ENCODE results near the gene ZSCAN10. TPM values are rescaled to one million over a fixed set of nuclear protein-coding genes. Genes with fewer than 3 reads are reported as not detected.
A peak's percentile ranks its signal among the peaks of the same experiment; 100 is the strongest.

The ZSCAN10 gene
- total and polyA plus RNA-seq, 2 of the 13 experiments (the other 11 are each of a cell fraction or from before 2014, with no cell fraction given), result not detected

DNA sequence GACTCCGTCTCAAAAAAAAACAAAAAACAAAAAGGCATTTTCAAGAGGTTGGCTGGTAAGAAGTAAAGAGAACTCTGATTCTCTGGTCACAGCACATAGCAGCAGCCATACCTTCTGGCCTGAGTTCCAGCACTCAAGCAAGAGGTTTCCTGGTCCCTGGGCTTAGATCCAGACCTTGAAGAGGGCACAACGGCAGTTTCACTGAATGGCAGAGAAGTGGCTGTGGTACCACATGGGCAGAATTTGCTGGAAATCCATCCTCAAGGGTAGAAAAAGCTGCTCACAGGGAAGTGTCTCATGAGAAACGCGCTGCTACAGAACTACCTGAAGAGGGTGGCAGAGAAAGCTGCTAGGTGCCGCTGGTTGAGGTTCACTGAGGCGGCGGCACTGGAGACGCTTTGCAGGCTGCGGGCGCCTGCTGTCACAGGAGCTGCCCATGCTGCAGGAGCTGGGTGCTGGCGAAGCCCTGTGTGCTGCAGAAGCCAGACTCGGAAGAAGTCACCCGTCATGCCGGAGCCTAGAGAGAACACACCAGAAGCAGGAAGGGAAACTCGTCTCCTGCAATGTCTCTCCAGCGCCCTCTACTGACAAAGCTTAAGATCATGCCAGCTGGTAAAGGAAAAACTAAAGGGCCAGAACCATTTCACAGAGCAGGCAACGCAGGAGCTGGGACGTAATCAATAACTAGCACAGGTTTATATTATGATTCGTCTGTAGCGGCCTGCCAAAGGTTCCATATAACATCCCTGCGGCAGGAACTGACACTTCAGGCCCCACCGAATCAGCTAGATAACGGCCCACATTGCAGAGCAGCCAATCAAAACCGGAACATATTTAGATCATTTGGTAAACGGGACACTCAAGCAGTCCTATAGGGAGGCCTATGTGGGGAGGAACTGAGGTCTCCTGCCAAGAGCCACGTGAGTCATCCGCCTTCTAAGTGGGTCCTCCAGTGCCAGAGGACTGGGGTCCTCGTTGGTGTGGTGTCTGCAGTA lies 30.3 kb upstream of the ZSCAN10 start (continued):
- TF ChIP-seq ZNF136 (CRISPR knock-in tag; IDR thresholded peaks at IDR 0.05; ENCODE audit: low read depth) (0 out of 2 replicates have a peak, but pooled peaks have one; percentile 3), CC2D1A (CRISPR knock-in tag; IDR thresholded peaks at IDR 0.05) (0 out of 2 replicates have a peak, but pooled peaks have one; percentile 65), U2AF2 (IDR thresholded peaks at IDR 0.05; ENCODE audit: low read depth, low read length) (no peak), AKAP8 (CRISPR knock-in tag; IDR thresholded peaks at IDR 0.05) (no peak), ZNF3 (CRISPR knock-in tag; IDR thresholded peaks at IDR 0.05) (no peak), THYN1 (CRISPR knock-in tag; IDR thresholded peaks at IDR 0.05; ENCODE audit: borderline replicate concordance, low read depth) (no peak), POLR2A (IDR thresholded peaks at IDR 0.05; ENCODE audit: insufficient read depth in 1 of 2, low read depth in 2 of 2, low read length in 2 of 2) (peak in 1 of 2 experiments; percentile 39; a peak in 1 of 4 replicates), ZNF292 (CRISPR knock-in tag; IDR thresholded peaks at IDR 0.05; ENCODE audit: borderline replicate concordance, low read depth) (no peak), GABPA (IDR thresholded peaks at IDR 0.05; ENCODE audit: low read depth, low read length) (no peak), GABPA (CRISPR knock-in tag; IDR thresholded peaks at IDR 0.05; ENCODE audit: low read depth) (peak; percentile 46), PRMT3 (CRISPR knock-in tag; IDR thresholded peaks at IDR 0.05; ENCODE audit: borderline replicate concordance, low read depth) (no peak)
- TF ChIP-seq, protein P1, sequence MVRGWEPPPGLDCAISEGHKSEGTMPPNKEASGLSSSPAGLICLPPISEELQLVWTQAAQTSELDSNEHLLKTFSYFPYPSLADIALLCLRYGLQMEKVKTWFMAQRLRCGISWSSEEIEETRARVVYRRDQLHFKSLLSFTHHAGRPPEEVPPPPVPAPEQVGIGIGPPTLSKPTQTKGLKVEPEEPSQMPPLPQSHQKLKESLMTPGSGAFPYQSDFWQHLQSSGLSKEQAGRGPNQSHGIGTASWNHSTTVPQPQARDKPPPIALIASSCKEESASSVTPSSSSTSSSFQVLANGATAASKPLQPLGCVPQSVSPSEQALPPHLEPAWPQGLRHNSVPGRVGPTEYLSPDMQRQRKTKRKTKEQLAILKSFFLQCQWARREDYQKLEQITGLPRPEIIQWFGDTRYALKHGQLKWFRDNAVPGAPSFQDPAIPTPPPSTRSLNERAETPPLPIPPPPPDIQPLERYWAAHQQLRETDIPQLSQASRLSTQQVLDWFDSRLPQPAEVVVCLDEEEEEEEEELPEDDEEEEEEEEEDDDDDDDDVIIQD (CRISPR knock-in tag; IDR thresholded peaks at IDR 0.05; ENCODE audit: low read depth), result peak; percentile 15; the same call in 1 of the 2 replicates
- TF ChIP-seq, protein P2, sequence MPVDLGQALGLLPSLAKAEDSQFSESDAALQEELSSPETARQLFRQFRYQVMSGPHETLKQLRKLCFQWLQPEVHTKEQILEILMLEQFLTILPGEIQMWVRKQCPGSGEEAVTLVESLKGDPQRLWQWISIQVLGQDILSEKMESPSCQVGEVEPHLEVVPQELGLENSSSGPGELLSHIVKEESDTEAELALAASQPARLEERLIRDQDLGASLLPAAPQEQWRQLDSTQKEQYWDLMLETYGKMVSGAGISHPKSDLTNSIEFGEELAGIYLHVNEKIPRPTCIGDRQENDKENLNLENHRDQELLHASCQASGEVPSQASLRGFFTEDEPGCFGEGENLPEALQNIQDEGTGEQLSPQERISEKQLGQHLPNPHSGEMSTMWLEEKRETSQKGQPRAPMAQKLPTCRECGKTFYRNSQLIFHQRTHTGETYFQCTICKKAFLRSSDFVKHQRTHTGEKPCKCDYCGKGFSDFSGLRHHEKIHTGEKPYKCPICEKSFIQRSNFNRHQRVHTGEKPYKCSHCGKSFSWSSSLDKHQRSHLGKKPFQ (CRISPR knock-in tag; IDR thresholded peaks at IDR 0.05; ENCODE audit: insufficient replicate concordance), result peak; percentile 21
- TF ChIP-seq, protein P3, sequence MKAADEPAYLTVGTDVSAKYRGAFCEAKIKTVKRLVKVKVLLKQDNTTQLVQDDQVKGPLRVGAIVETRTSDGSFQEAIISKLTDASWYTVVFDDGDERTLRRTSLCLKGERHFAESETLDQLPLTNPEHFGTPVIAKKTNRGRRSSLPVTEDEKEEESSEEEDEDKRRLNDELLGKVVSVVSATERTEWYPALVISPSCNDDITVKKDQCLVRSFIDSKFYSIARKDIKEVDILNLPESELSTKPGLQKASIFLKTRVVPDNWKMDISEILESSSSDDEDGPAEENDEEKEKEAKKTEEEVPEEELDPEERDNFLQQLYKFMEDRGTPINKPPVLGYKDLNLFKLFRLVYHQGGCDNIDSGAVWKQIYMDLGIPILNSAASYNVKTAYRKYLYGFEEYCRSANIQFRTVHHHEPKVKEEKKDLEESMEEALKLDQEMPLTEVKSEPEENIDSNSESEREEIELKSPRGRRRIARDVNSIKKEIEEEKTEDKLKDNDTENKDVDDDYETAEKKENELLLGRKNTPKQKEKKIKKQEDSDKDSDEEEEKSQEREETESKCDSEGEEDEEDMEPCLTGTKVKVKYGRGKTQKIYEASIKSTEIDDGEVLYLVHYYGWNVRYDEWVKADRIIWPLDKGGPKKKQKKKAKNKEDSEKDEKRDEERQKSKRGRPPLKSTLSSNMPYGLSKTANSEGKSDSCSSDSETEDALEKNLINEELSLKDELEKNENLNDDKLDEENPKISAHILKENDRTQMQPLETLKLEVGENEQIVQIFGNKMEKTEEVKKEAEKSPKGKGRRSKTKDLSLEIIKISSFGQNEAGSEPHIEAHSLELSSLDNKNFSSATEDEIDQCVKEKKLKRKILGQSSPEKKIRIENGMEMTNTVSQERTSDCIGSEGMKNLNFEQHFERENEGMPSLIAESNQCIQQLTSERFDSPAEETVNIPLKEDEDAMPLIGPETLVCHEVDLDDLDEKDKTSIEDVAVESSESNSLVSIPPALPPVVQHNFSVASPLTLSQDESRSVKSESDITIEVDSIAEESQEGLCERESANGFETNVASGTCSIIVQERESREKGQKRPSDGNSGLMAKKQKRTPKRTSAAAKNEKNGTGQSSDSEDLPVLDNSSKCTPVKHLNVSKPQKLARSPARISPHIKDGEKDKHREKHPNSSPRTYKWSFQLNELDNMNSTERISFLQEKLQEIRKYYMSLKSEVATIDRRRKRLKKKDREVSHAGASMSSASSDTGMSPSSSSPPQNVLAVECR (CRISPR knock-in tag; IDR thresholded peaks at IDR 0.05; ENCODE audit: borderline replicate concordance), result peak; percentile 50; the same call in 1 of the 2 replicates
- TF ChIP-seq, protein P4, sequence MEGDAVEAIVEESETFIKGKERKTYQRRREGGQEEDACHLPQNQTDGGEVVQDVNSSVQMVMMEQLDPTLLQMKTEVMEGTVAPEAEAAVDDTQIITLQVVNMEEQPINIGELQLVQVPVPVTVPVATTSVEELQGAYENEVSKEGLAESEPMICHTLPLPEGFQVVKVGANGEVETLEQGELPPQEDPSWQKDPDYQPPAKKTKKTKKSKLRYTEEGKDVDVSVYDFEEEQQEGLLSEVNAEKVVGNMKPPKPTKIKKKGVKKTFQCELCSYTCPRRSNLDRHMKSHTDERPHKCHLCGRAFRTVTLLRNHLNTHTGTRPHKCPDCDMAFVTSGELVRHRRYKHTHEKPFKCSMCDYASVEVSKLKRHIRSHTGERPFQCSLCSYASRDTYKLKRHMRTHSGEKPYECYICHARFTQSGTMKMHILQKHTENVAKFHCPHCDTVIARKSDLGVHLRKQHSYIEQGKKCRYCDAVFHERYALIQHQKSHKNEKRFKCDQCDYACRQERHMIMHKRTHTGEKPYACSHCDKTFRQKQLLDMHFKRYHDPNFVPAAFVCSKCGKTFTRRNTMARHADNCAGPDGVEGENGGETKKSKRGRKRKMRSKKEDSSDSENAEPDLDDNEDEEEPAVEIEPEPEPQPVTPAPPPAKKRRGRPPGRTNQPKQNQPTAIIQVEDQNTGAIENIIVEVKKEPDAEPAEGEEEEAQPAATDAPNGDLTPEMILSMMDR (CRISPR knock-in tag; IDR thresholded peaks at IDR 0.05), result peak; percentile 88
